ENCODE measurements around the gene PCBP3.
A peak's percentile ranks its signal among the peaks of the same experiment; 100 is the strongest.
"Not testable (repeated sequence)": the region's sequence is repeated elsewhere in the genome, so short reads cannot be mapped to it uniquely, and the experiment has no call there.

Gene PCBP3

GRCh38 chr21:45636459-45636858 is 7.1 kb upstream of the PCBP3 start:
- DNase-seq, result no peak

GRCh38 chr21:45636951-45637646 is 6.4 kb upstream of the PCBP3 start:
- DNase-seq, result no peak

GRCh38 chr21:45637883-45638282 is 5.6 kb upstream of the PCBP3 start:
- peak in 2 of 3 experiments; percentile 50 to 78 for DNase-seq

GRCh38 chr21:45638707-45639106 is 4.8 kb upstream of the PCBP3 start:
- peak in 2 of 3 experiments; percentile 27 to 59 for DNase-seq

GRCh38 chr21:45639206-45640000 is 4.1 kb upstream of the PCBP3 start:
- peak in 1 of 3 experiments; percentile 59 for DNase-seq

GRCh38 chr21:45640001-45640887 is 3.3 kb upstream of the PCBP3 start:
- peak in 1 of 3 experiments; percentile 24 for DNase-seq

GRCh38 chr21:45640888-45641479 is 2.5 kb upstream of the PCBP3 start:
- DNase-seq, result no peak

- no peak for DNase-seq
These were observed 2.0 kb upstream of the PCBP3 start for GRCh38 chr21:45641480-45642035.

GRCh38 chr21:45642122-45642813 is 1.3 kb upstream of the PCBP3 start:
- DNase-seq, result peak in 1 of 3 experiments; percentile 20

GRCh38 chr21:45644041-45644906 is 749 bp downstream of the PCBP3 start:
- peak; percentile 35 to 64 (median 59) for DNase-seq

- no peak for DNase-seq
These were observed 8.4 kb downstream of the PCBP3 start for GRCh38 chr21:45651921-45652320.

GRCh38 chr21:45655124-45655523 is 11.6 kb downstream of the PCBP3 start:
- DNase-seq, result no peak

GRCh38 chr21:45656114-45656513 is 12.6 kb downstream of the PCBP3 start:
- not testable (repeated sequence) for DNase-seq

GRCh38 chr21:45661913-45662622 is 18.5 kb downstream of the PCBP3 start:
- not testable (repeated sequence) for DNase-seq

GRCh38 chr21:45662623-45663245 is 19.2 kb downstream of the PCBP3 start:
- DNase-seq, result not testable (repeated sequence)

- no peak for DNase-seq
These were observed 25.9 kb downstream of the PCBP3 start for GRCh38 chr21:45669382-45669781.

GRCh38 chr21:45670731-45671130 is 27.2 kb downstream of the PCBP3 start:
- DNase-seq, result peak in 1 of 3 experiments; percentile 12

- DNase-seq, result not testable (repeated sequence)
These were observed 35.3 kb downstream of the PCBP3 start for GRCh38 chr21:45678790-45679189.

- DNase-seq, result no peak
These were observed 36.7 kb downstream of the PCBP3 start for GRCh38 chr21:45680215-45680614.
